Stimulated activated CD4-positive, alpha-beta T cell treated with anti-CD3 and anti-CD28 coated beads, Interleukin-2, amount 100 ng/mL, for 48 hours (primary cell): Measurements from ENCODE around the gene KIF18B.
"Not testable (repeated sequence)": the region's sequence is repeated elsewhere in the genome, so short reads cannot be mapped to it uniquely, and the experiment has no call there.

Experiments
- DNase-seq, 2 donors: peaks; one replicate each; pipeline ENCODE4 v3.0.0-alpha.2; 2020

The KIF18B gene

DNA sequence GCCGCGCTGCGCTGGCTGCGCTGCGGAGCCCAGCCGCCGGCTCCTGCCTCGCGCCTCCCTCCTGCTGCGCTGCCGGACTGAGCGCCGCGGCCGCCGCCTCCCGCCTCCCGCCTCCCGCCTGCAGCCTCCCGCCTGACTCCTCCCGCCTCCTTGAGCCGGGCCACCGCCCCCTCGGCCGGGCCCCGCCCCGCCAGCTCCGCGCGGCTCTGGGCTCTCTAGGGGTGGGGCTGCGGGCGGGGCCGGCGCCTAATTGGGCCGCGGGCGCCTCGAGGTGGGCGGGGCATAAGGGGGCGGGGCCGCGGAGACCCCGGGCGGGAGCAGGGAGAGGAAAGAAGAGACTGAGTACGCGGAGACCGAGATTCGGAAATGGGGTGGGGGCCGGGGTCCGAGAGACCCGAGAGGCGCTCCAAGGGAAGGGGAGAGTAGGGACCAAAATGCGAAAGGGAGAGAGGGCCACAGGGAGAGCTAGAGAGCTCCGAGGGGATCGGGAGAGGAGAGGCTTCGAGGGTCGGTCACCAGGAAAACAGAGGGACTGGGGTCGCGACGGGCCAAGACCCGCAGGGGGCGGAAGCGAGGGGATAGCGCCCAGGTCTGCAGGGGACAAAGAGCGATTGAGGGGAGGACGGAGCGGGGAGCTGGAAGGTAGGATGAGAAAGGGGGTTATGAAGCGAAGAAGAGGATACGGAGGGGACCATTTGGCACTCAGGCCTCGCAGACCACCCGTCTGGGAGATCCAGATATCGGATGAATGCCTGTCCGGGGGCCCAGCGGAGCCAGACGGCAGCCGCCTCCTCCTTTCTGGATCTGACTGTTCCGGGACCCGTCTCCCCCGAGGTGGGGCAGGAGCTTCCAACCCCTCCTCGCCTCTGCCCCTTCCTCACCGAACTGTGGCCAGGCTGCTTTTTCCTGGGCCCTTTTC, 20.9 kb upstream of the KIF18B start, which contains the start of gene C1QL1:
Gene C1QL1 (minus strand): TSS at position 79 of the 919 bp plus-strand sequence. CDS start 255 bp downstream, outside the sequence.
- peak; percentile 85 to 88 for DNase-seq

DNA sequence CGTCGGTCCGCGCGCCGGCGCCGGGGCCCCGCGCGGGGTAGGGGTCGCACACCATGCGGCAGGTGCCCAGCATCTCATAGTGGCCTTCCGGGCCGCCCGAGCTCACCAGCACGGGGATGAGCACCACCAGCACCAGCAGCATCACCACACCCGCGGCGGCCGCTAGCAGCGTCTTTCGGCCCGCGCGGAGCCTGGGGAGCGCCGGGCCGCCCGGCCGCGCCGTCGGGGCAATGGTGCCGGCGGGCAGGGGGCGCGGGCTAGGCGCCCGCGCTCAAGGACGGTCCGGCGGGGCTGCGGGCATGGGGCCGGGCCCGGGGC, 20.3 kb upstream of the KIF18B start:
- DNase-seq: no peak

DNA sequence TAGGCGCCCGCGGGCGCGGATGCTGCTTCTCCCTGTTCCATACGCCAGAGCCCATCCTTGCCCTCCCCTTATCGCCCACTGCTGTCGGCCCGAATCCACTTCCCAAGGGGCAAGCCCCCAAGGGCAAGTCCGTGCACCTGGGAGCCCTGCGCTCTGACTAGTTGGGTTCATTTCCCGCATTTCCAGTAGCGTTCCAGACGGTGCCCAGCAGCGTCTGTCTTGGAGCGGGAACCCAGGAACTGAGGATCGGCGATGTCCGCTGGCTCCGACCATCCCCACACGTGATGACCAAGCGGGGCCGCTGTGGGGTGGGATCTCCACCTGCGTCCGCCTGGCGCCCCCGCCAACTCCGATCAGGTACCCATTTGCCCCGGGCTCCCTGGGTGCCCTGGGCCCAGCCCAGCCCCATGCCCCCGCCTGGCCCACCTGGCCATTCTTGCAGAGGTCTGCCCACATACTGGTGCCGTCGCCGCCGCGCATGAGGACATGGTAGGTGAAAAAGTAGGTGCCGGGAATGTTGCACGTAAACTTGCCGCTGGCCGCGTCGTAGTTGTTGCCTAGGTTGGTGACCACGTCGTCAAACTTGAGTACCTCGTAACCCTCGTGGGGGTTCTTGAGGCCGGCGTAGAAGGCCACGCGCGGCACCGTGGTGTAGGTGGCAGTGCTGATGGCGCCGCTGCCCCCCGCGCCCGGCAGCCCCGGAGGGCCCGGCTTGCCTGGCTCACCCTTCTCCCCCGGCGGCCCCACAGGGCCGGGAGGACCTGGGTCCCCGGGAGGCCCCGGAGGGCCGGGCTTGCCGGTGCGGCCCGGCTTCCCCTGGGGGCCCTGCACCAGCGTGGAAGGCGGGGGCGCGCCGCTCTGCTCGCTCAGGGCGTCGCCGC, 19.7 kb upstream of the KIF18B start:
- DNase-seq: no peak

DNA sequence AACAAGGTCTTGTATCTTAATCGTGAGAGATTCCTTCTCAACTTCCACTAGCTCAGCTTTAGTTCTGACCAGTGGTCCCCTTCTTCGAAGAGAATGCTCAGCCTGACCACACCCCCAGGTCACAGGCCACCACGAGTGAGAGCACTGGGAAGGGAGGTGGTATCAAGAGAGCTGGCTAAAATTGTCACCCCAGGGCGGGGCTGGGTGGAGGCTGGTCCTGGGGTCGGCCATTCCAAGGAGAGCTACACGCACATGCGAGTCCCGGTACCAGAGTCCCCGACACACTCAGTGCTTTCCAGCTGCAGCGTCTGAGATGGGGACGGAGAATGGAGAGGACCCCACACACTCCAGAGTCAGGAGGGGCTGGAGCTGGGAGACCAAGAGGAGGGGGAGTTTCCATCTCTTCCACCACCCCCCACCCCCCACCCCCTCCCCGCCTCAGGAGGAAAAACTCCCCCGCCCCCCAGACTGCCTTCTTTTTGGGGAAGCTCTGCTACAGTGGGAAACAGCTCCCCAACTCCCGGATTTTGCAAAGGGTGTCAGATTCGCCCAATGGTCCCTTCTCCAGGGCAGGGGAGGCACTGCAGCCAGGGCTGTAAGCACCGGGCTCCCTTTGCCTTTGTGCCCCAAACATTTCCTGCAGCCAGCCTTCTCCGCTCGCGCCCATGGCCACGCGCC, 18.9 kb upstream of the KIF18B start:
- DNase-seq: no peak

DNA sequence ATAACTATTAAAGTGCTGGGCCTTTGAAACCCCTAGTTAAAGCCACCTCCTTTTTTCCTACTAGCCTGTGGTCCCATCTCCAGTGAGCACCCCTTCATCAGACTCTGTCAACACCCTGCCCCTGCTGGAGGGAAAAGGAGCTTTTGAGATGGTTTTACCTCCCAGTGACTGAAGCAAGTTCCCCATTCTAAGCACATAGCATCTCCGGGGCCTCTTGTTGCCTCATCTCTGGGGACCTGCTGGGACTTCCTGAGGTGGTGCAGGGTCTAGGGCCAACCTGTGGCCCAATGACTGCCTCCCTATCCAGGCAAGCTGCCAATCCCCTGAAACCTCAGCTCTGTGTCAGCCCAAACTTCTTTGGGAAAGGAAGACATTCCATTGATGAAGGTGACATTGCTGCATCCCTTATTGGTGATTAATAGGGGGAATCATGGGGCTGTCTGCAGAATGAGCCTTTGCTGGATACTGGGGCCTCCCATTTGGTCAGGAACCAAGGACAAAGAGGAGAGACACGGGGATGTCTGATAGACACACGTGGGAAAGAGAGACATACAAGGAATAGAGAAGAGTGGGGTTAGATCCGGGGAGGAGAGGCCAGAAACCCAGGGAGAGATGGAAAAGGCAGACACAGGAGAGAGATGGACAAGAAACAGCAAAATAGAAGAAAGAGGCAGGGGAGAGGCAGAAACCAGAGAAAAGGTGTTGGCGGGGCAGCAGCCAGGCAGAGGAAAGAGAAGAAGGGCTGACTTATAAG, 18.1 kb upstream of the KIF18B start:
- DNase-seq: no peak

DNA sequence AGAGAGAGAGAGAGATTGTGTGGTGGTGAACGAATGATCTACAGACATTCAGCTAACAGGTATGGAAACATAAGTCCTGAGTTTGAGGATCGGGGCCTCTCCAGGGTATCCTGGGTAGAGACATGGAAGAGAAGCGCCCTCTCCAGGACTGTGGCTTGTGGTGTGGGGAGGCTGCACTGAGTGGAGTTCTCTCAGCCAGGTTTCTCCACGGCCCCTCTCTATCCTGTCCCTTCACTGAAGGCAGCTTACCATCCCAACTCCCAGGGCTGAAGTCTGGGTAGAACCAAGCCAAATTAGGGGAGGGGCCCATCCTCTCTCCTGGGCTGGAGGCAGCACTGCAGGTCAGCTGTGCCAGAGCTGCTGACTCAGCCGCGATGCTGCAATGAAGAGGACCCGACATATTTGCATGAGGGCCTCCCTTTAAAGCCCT, 14.4 kb upstream of the KIF18B start:
- no peak for DNase-seq

DNA sequence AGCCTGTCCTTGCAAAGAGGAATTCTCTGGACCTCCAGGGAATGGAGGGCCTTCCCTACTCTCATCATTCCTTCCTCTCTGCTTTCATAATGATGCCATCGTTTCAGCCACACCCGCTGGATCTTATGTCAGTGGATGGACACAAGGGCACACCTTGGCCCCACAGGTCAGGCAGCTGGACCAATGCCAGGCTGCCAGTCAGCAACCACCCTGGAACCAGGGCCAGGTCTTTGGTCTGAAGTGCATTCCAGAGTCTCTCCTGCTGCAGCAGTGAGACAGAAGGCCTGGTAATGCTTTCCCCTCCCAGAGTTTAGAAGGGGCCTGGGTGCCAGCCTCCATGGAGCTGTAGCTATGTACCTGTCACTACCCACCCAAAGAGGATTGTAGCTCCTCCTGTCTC, 13.1 kb upstream of the KIF18B start:
- DNase-seq: no peak

DNA sequence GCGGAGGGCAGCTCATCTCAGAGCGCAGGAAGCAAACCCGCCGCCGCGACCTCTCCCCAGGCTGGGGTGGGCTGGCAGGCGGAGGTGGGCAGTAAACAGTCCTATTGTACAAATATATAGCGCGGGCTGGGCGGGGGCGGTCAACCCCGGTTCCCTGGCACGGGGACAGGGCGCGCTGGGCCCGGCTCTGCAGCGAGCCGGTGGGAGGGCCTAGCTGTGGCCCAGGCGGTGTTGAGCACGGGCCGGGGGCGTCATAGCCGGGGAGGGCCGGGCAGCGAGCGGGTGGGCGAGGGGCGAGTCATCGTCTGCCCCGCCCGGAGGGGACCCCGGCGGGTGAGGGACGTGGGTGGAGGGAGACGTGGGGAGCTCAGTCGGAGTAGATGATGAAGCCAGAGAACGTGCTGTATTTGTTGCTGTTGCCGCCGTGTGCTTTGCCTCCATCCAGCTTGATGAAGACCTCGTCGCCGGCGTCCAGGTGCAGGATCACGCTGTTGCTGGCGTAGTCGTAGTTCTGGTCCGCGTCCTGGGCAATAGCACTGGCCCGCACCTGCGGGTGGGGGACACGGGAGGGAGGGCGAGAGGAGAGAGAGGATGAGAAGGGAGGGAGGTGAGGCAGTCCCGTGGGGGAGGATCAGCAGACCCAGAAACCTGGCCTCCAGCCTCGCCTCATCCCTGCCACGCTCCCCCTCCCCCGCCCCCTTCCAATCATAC, 12.4 kb upstream of the KIF18B start:
- DNase-seq: no peak

DNA sequence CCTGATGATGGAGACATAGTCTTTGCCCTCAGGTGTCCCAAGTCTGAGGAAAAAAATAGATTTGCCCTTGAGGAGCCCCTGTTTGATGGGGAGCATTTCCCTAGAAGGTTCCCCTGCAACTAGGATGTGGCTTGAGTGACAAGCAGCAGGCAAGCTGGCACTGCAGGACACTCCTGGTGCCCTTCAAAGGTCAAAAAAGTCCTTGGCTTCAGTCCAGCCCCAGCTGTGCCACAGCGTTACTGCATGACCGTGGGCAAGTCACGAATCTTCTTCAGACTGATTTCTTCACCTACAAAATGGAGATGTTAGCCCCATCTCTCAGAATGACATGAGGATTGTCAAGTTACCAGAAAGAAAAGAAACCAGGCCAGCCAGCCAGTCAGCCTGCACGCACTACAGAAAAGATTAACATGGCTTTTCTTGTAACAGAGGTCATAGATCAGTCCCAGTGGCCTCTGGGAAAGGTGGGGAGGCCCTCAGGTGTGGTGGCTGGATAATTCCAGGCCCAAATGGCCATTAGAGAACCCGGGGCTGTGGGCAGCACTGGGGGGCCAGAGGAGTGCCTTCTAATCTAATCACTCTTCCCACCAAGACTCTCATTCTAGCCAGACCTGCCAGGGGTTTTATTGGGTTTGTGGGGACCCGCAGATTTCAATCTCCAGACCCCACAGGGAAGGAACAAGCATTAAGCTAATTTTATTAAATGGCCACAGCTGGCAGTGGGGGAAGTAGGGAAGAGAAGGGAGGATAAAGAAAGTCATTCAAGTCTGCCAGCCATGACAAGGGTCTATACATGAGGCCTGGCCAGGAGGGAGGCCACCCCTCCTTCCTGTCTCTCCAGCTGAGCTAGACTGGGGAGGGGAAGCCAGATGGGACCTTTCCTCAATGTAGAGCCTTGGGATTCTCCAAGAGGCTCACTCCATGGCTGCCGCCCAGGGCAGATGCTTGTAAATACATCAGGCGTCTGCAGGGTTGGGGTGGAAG, 9.7 kb upstream of the KIF18B start:
- DNase-seq: no peak

DNA sequence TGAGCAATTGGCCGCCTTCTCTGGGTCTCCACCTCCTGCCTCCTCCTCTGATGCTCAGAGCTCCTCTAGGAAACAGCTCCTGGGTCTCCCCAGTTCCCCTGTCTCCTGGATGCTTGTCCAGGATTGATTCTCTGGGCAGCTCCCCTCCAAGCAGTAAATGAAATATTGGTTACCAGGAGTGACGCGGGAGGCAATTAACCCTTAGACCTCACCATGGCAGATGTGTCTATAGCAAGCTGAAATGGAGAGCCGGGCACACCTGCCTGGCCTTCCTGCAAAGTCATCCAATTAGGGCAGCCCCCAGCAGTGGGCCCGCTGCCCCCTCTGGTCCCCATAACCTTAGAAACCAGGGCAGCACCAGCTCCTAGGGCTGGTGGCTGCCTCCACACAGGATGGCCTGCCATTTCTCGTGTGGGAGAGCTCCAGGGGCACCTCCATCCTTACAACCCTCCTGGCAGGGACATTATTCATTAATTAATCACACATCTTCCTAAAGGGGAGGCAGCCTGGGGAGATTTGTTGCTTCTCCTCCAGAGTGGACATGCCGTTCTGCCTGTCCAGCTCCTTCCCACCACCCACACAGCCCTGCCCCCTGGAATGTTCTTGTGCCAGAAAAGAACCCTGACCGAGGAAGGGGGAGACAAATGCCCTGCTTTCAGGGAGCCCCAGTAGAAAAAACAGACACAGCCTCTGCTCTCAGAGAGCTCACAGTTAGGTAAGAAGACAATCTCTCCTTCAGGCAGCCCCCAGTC, 8.3 kb upstream of the KIF18B start:
- no peak for DNase-seq

DNA sequence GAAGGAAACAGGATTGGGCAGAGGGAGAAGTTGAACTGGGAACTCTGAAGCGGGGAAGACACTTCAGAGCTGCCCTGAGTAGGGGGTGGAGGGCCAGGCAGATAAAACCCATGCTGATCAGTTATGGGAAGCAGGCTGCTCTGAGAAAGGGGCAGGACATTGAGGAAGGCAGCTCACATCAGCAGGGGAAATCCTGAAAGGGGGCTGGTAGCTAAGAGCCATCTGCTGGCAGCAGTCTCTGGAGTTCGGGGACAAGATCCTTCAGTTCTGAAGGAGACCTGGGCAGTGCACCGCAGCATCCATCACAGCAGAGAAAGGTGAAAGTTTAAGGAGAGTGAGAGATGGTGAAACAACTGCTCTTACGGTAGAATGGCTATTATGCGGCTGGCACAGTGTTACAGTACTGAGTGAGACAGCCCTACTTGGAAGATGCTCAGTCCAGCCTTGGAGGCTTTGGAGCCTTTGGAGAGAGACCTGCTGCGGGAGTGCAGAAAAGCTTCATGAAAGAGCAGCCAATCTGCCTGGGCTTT, 5.4 kb upstream of the KIF18B start:
- DNase-seq: no peak

DNA sequence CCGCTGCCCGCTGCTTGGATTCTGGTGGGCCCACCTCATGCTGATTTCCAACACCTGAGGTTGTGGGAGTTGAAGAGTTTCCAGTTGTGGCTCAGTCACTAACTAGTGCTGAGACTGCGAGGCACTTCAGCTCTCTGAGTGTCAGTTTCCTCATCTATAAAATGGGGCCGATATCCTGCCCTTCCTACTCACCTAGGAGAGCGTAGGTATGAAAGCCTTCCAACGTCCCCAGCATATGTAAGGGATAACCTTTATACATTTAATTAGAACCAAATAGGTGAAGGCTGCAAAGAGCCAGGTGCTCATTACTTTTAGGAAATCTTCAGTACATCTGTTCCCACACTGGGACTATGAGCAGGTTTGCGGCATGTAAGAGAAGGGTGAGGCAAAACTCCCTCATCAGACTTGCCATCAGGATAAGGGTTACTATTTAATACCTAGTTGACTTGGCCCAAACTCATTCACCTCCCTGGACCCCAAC, 782 bp upstream of the KIF18B start:
- no peak for DNase-seq

DNA sequence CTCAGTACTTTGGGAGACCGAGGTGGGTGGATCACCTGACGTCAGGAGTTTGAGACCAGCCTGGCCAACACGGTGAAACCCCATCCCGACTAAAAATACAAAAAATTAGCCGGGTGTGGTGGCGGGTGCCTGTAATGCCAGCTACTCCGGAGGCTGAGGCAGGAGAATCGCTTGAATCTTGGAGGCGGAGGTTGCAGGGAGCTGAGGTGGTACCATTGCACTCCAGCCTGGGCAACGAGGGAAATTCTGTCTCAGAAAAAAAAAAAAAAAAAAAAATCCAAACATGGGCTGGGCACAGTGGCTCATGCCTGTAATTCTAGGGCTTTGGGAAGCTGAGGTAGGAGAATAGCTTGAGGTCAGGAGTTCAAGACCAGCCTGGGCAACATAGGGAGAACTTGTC, 1.9 kb downstream of the KIF18B start:
- not testable (repeated sequence) for DNase-seq

DNA sequence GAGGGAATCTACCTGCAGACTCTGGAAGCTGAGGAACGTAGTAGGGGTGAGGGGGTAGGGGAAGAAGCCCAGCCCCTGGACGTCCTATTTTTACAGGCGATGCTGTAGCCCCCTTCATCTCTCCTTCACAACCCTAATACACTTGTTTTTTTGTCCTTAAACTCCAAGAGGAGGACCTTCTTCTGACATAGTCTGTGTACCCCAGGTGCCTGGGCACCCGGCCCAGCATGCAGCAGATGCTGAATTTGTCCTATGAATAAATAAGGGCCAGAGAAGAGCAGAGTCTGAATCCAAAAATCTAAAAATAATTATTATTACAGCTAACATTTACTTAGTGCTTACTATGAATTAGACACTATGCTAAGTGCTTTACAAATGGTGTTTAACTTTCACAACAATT, 5.1 kb downstream of the KIF18B start:
- no peak for DNase-seq

DNA sequence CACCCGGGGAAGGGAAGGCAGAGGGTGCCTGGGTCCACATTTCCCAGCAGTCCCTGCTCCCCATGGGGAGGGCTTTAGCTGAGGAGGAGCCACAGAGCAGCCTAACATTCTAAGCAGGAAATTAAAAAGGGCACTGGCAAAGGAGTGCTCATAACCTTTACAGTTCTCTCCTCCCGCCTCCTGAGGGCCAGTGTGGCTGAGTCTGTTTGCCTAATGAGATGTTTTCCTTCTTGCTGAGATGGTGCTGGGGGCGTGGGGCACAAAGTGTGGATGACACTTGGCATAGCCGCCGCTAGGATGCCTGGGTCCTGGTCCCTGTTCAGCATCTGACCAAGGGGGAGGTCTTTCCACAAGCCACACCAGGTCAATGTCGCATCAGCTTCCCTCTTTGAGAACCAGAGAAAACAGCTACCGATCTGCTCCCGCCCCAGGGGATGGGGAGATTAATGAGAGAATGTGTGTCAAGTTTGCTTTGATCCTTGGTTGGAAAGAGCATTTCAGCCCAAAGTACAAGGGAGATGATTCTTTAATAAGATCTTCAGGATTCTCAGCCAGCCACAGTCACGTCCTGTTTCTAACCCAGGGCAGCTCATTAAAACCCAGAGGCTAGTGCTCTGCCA, 5.8 kb downstream of the KIF18B start:
- DNase-seq: no peak

DNA sequence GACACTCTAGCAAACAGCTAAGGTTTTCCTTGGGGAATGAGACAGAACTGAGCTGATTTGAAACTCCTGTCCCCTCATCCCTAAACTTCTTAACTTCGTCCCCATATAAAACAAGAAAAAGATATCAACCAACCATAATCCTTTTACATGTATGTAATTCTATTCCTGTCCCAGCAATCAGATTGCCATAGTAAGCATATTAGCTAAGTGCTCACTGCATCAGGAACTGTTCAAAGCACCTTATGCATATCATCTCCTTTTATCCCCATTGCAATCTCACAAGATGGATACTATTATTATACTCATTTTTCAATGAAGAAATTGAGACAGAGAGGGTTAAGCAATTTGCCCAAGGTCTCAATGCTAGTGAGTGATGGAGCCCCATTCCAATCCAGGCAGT, 6.8 kb downstream of the KIF18B start:
- no peak for DNase-seq

DNA sequence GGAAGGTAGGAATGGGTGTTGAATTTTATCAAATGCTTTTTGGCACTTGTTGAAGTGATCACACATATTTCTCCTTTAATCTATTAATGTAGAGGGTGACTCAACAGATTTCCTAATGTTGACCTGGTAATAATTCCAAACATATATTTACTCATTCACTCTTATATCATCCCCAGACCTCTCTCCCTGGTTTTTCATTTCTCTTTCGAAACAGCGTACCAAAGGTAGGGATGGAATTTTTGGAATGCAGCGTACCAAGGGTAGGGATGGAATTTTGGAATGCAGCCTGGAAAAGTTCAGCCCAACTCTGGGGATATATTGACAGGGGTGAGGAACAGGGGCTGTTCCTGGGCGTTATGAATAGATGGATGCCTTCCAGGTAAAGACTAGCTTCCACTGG, 7.3 kb downstream of the KIF18B start:
- no peak for DNase-seq

DNA sequence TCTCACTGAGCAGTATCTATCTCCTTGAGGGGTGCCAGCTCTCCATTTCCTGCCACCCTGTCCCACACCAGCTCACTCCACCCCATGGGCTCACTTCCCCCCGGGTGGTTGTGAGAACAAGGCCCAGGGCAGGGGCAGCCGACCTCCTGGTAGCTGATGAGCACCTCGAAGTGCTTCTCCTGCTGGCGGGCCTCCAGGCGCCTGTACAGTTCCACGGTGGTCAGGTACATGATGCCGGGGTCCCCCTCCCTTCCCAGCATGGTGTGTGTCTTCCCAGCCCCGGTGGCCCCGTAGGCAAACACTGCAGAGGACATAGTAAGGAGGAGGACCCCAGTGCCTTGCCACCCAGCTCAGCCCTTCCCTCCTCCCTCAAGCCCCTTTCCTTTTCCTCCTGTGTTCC, 12.5 kb downstream of the KIF18B start:
- no peak for DNase-seq

DNA sequence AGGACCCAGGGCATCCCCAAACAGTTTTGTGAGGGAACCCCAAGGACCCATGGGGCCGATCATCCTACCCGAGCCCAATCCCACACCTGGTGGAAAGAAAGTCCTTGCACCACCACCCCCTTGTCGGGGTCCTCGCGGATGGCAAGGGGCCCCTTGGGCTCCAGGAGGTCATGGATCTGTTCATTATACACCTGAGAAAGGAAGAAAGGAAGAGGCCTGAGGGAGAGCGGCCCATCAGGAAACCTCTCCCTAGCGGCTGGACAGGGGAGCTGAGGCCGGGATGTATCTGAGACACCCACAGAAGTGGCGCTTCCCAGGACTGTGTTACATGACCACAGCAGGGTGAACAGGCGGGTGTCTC, 12.8 kb downstream of the KIF18B start:
- DNase-seq: no peak
